PC-3 (cell line): ENCODE results near the gene CERT1. TPM values are rescaled to one million over a fixed set of nuclear protein-coding genes. Genes with fewer than 3 reads are reported as not detected.
A peak's percentile ranks its signal among the peaks of the same experiment; 100 is the strongest.

Experiments used
- ATAC-seq: fragments of 200-7000 bp; cut with Tn5 transposase; 2 replicates; pipeline ENCODE4 v1.9.1; 2020; ENCODE audit warnings: mild to moderate bottlenecking, moderate library complexity
- BruUV-seq: library from RNA; stranded (reverse); fragments of 400-500 nt; replicated peaks from 2 replicates; lab custom pipeline; 2021; lab: Mats Ljungman, UMichigan
- CTCF ChIA-PET: fragments of 300-600 bp; sonication (Branson Sonifier 250); formaldehyde crosslinking; loops from one replicate; lab custom pipeline; 2022; ENCODE audit warnings: antibody characterized with exemption; lab: Charles Lee
- POLR2A ChIA-PET: fragments of 300-600 bp; sonication (Branson Sonifier 250); formaldehyde crosslinking; loops from one replicate; lab custom pipeline; 2022; ENCODE audit warnings: antibody characterized with exemption; ENCODE audit not compliant: unreplicated experiment; lab: Charles Lee
- DNase-seq: peaks from one replicate; pipeline ENCODE4 v3.0.0-alpha.2; 2015
- H2AFZ ChIP-seq: fragments of 300-600 bp; sonication (generic); 2 replicates; pipeline ENCODE4 v1.6.0; 2016; ENCODE audit warnings: antibody characterized with exemption, low read length
- H3F3A ChIP-seq: fragments of 300-600 bp; sonication (generic); one replicate; pipeline ENCODE4 v1.6.0; 2017; ENCODE audit warnings: antibody characterized with exemption, low read length, control low read depth, mild to moderate bottlenecking; ENCODE audit not compliant: unreplicated experiment
- H3K27ac ChIP-seq: fragments of 300-600 bp; sonication (generic); 2 replicates; pipeline ENCODE4 v1.5.1; 2016; ENCODE audit warnings: mild to moderate bottlenecking, low read length
- H3K27me3 ChIP-seq: fragments of 300-600 bp; sonication (generic); 2 replicates; pipeline ENCODE4 v1.6.1; 2016; ENCODE audit warnings: low read length, mixed read lengths
- H3K36me3 ChIP-seq: fragments of 300-600 bp; sonication (generic); 2 replicates; pipeline ENCODE4 v1.6.1; 2016; ENCODE audit warnings: low read depth, mixed run types, low read length, mixed read lengths
- H3K4me1 ChIP-seq: fragments of 300-600 bp; sonication (generic); 2 replicates; pipeline ENCODE4 v1.5.1; 2016; ENCODE audit warnings: low read length; ENCODE audit not compliant: insufficient read depth
- H3K4me2 ChIP-seq: fragments of 300-600 bp; sonication (generic); 2 replicates; pipeline ENCODE4 v1.6.0; 2016; ENCODE audit warnings: low read length
- H3K4me3 ChIP-seq: fragments of 300-600 bp; sonication (generic); 2 replicates; pipeline ENCODE4 v1.5.1; 2016; ENCODE audit warnings: mild to moderate bottlenecking, low read length, mixed read lengths
- H3K79me2 ChIP-seq: fragments of 300-600 bp; sonication (generic); 2 replicates; pipeline ENCODE4 v1.6.1; 2017; ENCODE audit warnings: low read length, mixed read lengths
- H3K9ac ChIP-seq: fragments of 300-600 bp; sonication (generic); 2 replicates; pipeline ENCODE4 v1.6.0; 2016; ENCODE audit warnings: mild to moderate bottlenecking, low read length
- H3K9me2 ChIP-seq: fragments of 300-600 bp; sonication (generic); replicated peaks from 2 replicates; pipeline ENCODE4 v1.6.1; 2016; ENCODE audit warnings: mixed run types, low read length, mixed read lengths
- H3K9me3 ChIP-seq: fragments of 300-600 bp; sonication (generic); 2 replicates; pipeline ENCODE4 v1.6.1; 2016; ENCODE audit warnings: low read length, mixed read lengths
- H4K20me1 ChIP-seq: fragments of 300-600 bp; sonication (generic); 2 replicates; pipeline ENCODE4 v1.6.1; 2016; ENCODE audit warnings: low read length, mixed read lengths
- CTCF ChIP-seq: fragments of 300-600 bp; sonication (generic); conservative IDR thresholded peaks from 2 replicates; pipeline ENCODE4 v1.5.1; 2017; ENCODE audit warnings: antibody characterized with exemption, low read depth, mild to moderate bottlenecking, low read length
- EZH2 ChIP-seq: fragments of 300-600 bp; sonication (generic); IDR thresholded peaks from one replicate; pipeline ENCODE4 v1.6.1; 2017; ENCODE audit warnings: antibody characterized with exemption, mild to moderate bottlenecking, low read length; ENCODE audit not compliant: unreplicated experiment
- EZH2phosphoT487 ChIP-seq: fragments of 300-600 bp; sonication (generic); IDR thresholded peaks from 2 replicates; pipeline ENCODE4 v1.6.1; 2018; ENCODE audit warnings: mild to moderate bottlenecking, antibody characterized with exemption, low read length, borderline replicate concordance
- intact Hi-C: fragments of 100-400 bp; cut with micrococcal nuclease; formaldehyde crosslinking; loops from 2 replicates; pipeline ENCODE4 v1.9.0; 2023
- total RNA-seq: library from RNA; depleted of rRNA; stranded (reverse); fragments of >200 nt; gene quantifications from 2 replicates; pipeline ENCODE4 v1.2.3, GENCODE V29; 2014

The CERT1 gene
- total RNA-seq, 1 experiment from 2014 or later = 5.6 TPM

- no peak overlapping the region for H3K9ac ChIP-seq
- TF ChIP-seq CTCF (no peak), EZH2 (no peak), EZH2phosphoT487 (no peak)
- no peak overlapping the region for H3K27ac ChIP-seq
- H3K79me2 ChIP-seq = no peaks in the 10 kb centered on the region
- no peaks in the 10 kb centered on the region for H3F3A ChIP-seq
- intact Hi-C loops = no loop called here
- no peaks in the 10 kb centered on the region for H3K4me1 ChIP-seq
- H3K36me3 ChIP-seq = no peaks in the 10 kb centered on the region; the same call in 1 of the 2 replicates
- no peak overlapping the region for H2AFZ ChIP-seq
- H3K9me2 ChIP-seq = no peaks in the 10 kb centered on the region
- BruUV-seq = no TSS peak
- no peak overlapping the region for H3K4me3 ChIP-seq
- no peaks in the 10 kb centered on the region for H4K20me1 ChIP-seq
- ATAC-seq (no peak), DNase-seq (no peak)
- POLR2A ChIA-PET = no interaction called here
- H3K4me2 ChIP-seq = no peak overlapping the region
- H3K9me3 ChIP-seq = no peaks in the 10 kb centered on the region
- H3K27me3 ChIP-seq = no peaks in the 10 kb centered on the region
- CTCF ChIA-PET = no interaction called here
Measured at GRCh38 chr5:75389430-75389829, 122.0 kb downstream of the CERT1 start.

GRCh38 chr5:75387806-75388205 lies 123.6 kb downstream of the CERT1 start:
- Histone ChIP-seq H3K9me2 (no peaks in the 10 kb centered on the region), H3K4me3 (no peak overlapping the region), H3K79me2 (no peaks in the 10 kb centered on the region), H2AFZ (no peak overlapping the region), H3K9ac (no peak overlapping the region), H3K27ac (no peak overlapping the region), H3K9me3 (no peaks in the 10 kb centered on the region), H3K4me1 (no peaks in the 10 kb centered on the region; the same call in 1 of the 2 replicates), H3K4me2 (no peak overlapping the region), H4K20me1 (no peaks in the 10 kb centered on the region), H3K27me3 (no peaks in the 10 kb centered on the region), H3F3A (no peaks in the 10 kb centered on the region), H3K36me3 (no peaks in the 10 kb centered on the region; the same call in 1 of the 2 replicates)
- CTCF ChIA-PET = no interaction called here
- intact Hi-C loops = no loop called here
- TF ChIP-seq EZH2 = no peak
- TF ChIP-seq CTCF = no peak
- no peak for TF ChIP-seq EZH2phosphoT487
- ATAC-seq = peak; percentile 57
- DNase-seq = peak; percentile 31
- POLR2A ChIA-PET = no interaction called here
- no TSS peak for BruUV-seq

GRCh38 chr5:75384218-75384617 lies 127.2 kb downstream of the CERT1 start:
- H2AFZ ChIP-seq = no peak overlapping the region
- H3K9me2 ChIP-seq = no peaks in the 10 kb centered on the region
- H3F3A ChIP-seq = no peaks in the 10 kb centered on the region
- CTCF ChIA-PET = no interaction called here
- no peak for ATAC-seq
- no peaks in the 10 kb centered on the region for H3K79me2 ChIP-seq
- no peaks in the 10 kb centered on the region for H3K9me3 ChIP-seq
- no peak overlapping the region for H3K27ac ChIP-seq
- no peak overlapping the region for H3K4me3 ChIP-seq
- TF ChIP-seq EZH2 (no peak), CTCF (no peak), EZH2phosphoT487 (no peak)
- H3K27me3 ChIP-seq = no peaks in the 10 kb centered on the region
- peak overlapping the region; percentile 13; the same call in 1 of the 2 replicates for H3K4me2 ChIP-seq
- peak; percentile 20 for DNase-seq
- no peaks in the 10 kb centered on the region; the same call in 1 of the 2 replicates for H3K4me1 ChIP-seq
- no TSS peak for BruUV-seq
- H3K9ac ChIP-seq = no peak overlapping the region
- intact Hi-C loops = no loop called here
- no peaks in the 10 kb centered on the region for H4K20me1 ChIP-seq
- peaks cover 5% of the 10 kb centered on the region for H3K36me3 ChIP-seq
- POLR2A ChIA-PET = no interaction called here
